WTC11 (cell line): ENCODE results near the gene ZNF532. TPM values are rescaled to one million over a fixed set of nuclear protein-coding genes. Genes with fewer than 3 reads are reported as not detected.

ENCODE experiments used
- ATAC-seq: fragments of 200-7000 bp; cut with Tn5 transposase; 2 replicates; pipeline ENCODE4 v1.10.0; 2021; ENCODE audit warnings: mild to moderate bottlenecking, moderate library complexity
- CTCF ChIA-PET: fragments of 300-600 bp; sonication (Branson Sonifier 250); formaldehyde crosslinking; loops from one replicate; lab custom pipeline; 2021; ENCODE audit warnings: antibody characterized with exemption; lab: Charles Lee
- POLR2A ChIA-PET: fragments of 350-600 bp; sonication (Branson Sonifier 250); formaldehyde crosslinking; loops from one replicate; lab custom pipeline; 2021; ENCODE audit warnings: antibody characterized with exemption; lab: Charles Lee
- DNase-seq: peaks from one replicate; pipeline ENCODE4 v3.0.0; 2021; ENCODE audit warnings: low spot score
- H3K27ac Mint-ChIP-seq: 2 replicates; pipeline ENCODE4 v1.8.0; 2021; ENCODE audit warnings: mixed read lengths
- H3K27me3 Mint-ChIP-seq: 2 replicates; pipeline ENCODE4 v1.8.0; 2021; ENCODE audit warnings: low read depth, mild to moderate bottlenecking, moderate library complexity, mixed read lengths
- H3K36me3 Mint-ChIP-seq: 2 replicates; pipeline ENCODE4 v1.8.0; 2021; ENCODE audit warnings: mixed read lengths
- H3K4me1 Mint-ChIP-seq: 2 replicates; pipeline ENCODE4 v1.8.0; 2022; ENCODE audit warnings: mixed read lengths
- H3K4me3 Mint-ChIP-seq: 2 replicates; pipeline ENCODE4 v1.8.0; 2021; ENCODE audit warnings: mild to moderate bottlenecking, moderate library complexity, mixed read lengths
- H3K9me3 Mint-ChIP-seq: 2 replicates; pipeline ENCODE4 v1.8.0; 2021; ENCODE audit warnings: mixed read lengths
- AFF4 ChIP-seq: sonication (generic); formaldehyde crosslinking; IDR thresholded peaks from 2 replicates; pipeline ENCODE4 v1.8.1; 2023; ENCODE audit warnings: mild to moderate bottlenecking, missing genetic modification reagents, borderline replicate concordance
- AR ChIP-seq: fragments of 250-450 bp; sonication (Bioruptor Pico); IDR thresholded peaks from 2 replicates; pipeline ENCODE4 v1.9.0; 2021; ENCODE audit warnings: mild to moderate bottlenecking
- CREB1 ChIP-seq: sonication (generic); formaldehyde crosslinking; IDR thresholded peaks from 2 replicates; pipeline ENCODE4 v1.8.0; 2023; ENCODE audit warnings: mild to moderate bottlenecking, missing genetic modification reagents
- CTCF ChIP-seq: fragments of 200-600 bp; IDR thresholded peaks from 2 replicates; pipeline ENCODE4 v1.8.0; 2022; ENCODE audit warnings: antibody characterized with exemption
- ETV6 ChIP-seq: sonication (generic); formaldehyde crosslinking; IDR thresholded peaks from 2 replicates; pipeline ENCODE4 v1.8.1; 2022; ENCODE audit warnings: mild to moderate bottlenecking, missing genetic modification reagents
- GRHL2 ChIP-seq: fragments of 250-450 bp; sonication (Bioruptor Pico); IDR thresholded peaks from 2 replicates; pipeline ENCODE4 v1.8.0; 2022; ENCODE audit warnings: mild to moderate bottlenecking, moderate library complexity; ENCODE audit not compliant: insufficient replicate concordance, severe bottlenecking
- GTF2I ChIP-seq: fragments of 250-450 bp; sonication (Bioruptor Pico); conservative IDR thresholded peaks from 2 replicates; pipeline ENCODE4 v1.4.0; 2021; ENCODE audit warnings: mild to moderate bottlenecking
- MAX ChIP-seq: sonication (generic); formaldehyde crosslinking; IDR thresholded peaks from 2 replicates; pipeline ENCODE4 v1.8.0; 2022; ENCODE audit warnings: mild to moderate bottlenecking, missing genetic modification reagents
- NFYB ChIP-seq: sonication (generic); formaldehyde crosslinking; conservative IDR thresholded peaks from 2 replicates; pipeline ENCODE4 v1.8.0; 2022; ENCODE audit warnings: low read depth, missing genetic modification reagents
- NR1H2 ChIP-seq: sonication (generic); formaldehyde crosslinking; IDR thresholded peaks from 2 replicates; pipeline ENCODE4 v1.9.0; 2021; ENCODE audit warnings: mild to moderate bottlenecking, moderate library complexity, missing genetic modification reagents
- OVOL2 ChIP-seq: fragments of 250-450 bp; sonication (Bioruptor Pico); IDR thresholded peaks from 2 replicates; pipeline ENCODE4 v1.9.0; 2021; ENCODE audit warnings: mild to moderate bottlenecking, borderline replicate concordance
- TEAD4 ChIP-seq: sonication (generic); formaldehyde crosslinking; IDR thresholded peaks from 2 replicates; pipeline ENCODE4 v1.8.0; 2022; ENCODE audit warnings: mild to moderate bottlenecking, missing genetic modification reagents
- USF2 ChIP-seq: sonication (generic); formaldehyde crosslinking; IDR thresholded peaks from 2 replicates; pipeline ENCODE4 v1.8.1; 2023; ENCODE audit warnings: mild to moderate bottlenecking, missing genetic modification reagents, moderate library complexity
- ZMAT4 ChIP-seq: fragments of 250-450 bp; sonication (Bioruptor Pico); IDR thresholded peaks from 2 replicates; pipeline ENCODE4 v1.9.0; 2021; ENCODE audit warnings: mild to moderate bottlenecking
- ZNF138 ChIP-seq: sonication (generic); formaldehyde crosslinking; conservative IDR thresholded peaks from 2 replicates; pipeline ENCODE4 v1.8.1; 2022; ENCODE audit warnings: mild to moderate bottlenecking, moderate library complexity, missing genetic modification reagents
- ZNF263 ChIP-seq: sonication (generic); formaldehyde crosslinking; IDR thresholded peaks from 2 replicates; pipeline ENCODE4 v1.8.1; 2022; ENCODE audit warnings: low read depth, mild to moderate bottlenecking, moderate library complexity, missing genetic modification reagents
- ZNF423 ChIP-seq: fragments of 250-450 bp; sonication (Bioruptor Pico); IDR thresholded peaks from 2 replicates; pipeline ENCODE4 v2.1.2; 2022; ENCODE audit warnings: mild to moderate bottlenecking, moderate library complexity
- ZSCAN18 ChIP-seq: fragments of 250-450 bp; sonication (Bioruptor Pico); IDR thresholded peaks from 2 replicates; pipeline ENCODE4 v2.1.2; 2022; ENCODE audit warnings: mild to moderate bottlenecking, moderate library complexity
- total RNA-seq: library from RNA; stranded (reverse); gene quantifications from 3 replicates; pipeline ENCODE4 v1.2.3, GENCODE V29; 2021
- TF ChIP-seq, protein P1 (sequence below): sonication (generic); formaldehyde crosslinking; conservative IDR thresholded peaks from 2 replicates; pipeline ENCODE4 v1.8.1; 2022; ENCODE audit warnings: mild to moderate bottlenecking, missing genetic modification reagents
- TF ChIP-seq, protein P2 (sequence below): sonication (generic); formaldehyde crosslinking; IDR thresholded peaks from 2 replicates; pipeline ENCODE4 v1.8.1; 2023; ENCODE audit warnings: mild to moderate bottlenecking, missing genetic modification reagents, moderate library complexity
- TF ChIP-seq, protein P3 (sequence below): sonication (generic); formaldehyde crosslinking; IDR thresholded peaks from 2 replicates; pipeline ENCODE4 v1.8.0; 2023; ENCODE audit warnings: missing genetic modification reagents

Gene ZNF532
- total RNA-seq, 1 experiment from 2014 or later, result 171 TPM

GRCh38 chr18:58894930-58895329, 30.3 kb downstream of the ZNF532 start (continued):
- TF ChIP-seq AFF4 (no peak), CREB1 (no peak)

DNA sequence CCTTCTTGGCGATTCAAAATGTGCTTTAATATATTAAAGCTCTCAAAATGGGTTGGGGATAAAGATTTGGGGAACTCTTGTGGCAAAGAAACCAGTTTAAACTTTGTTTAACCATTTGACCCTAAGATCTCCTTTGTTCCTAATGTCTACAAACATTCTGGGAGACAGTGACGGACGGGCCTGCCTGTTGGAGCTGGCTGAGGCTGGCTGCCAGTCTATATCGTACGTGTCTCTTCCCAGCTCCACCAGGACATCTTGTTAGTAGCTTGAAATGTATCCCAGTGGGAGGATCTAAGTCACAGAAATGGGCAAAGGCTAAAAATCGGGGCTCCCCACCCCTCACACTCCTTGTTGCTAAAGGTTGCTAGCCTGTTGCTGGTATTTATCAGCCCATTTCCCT, 30.7 kb downstream of the ZNF532 start:
- H3K36me3 Mint-ChIP-seq, result peaks cover 42% of the 10 kb centered on the region
- H3K4me1 Mint-ChIP-seq, result peaks cover 88% of the 10 kb centered on the region
- H3K27me3 Mint-ChIP-seq, result no peaks in the 10 kb centered on the region
- ChIA-PET POLR2A (no interaction called here), CTCF (interaction anchor here (1.4 kb wide), 1 partner anchor 16 kb away, joined by 5 read pairs; no protein-coding TSS in a partner anchor)
- peak overlapping the region; percentile 92 for H3K27ac Mint-ChIP-seq
- H3K4me3 Mint-ChIP-seq, result no peak overlapping the region
- no peak for ATAC-seq
- no peak for TF ChIP-seq GTF2I (CRISPR knock-in tag)
- TF ChIP-seq ZNF138, result no peak
- TF ChIP-seq OVOL2, result no peak
- TF ChIP-seq ZNF423 (CRISPR knock-in tag), result no peak
- TF ChIP-seq ZNF263 (CRISPR knock-in tag), result no peak
- no peak for TF ChIP-seq ETV6 (CRISPR knock-in tag)
- TF ChIP-seq USF2, result no peak
- TF ChIP-seq, protein P1, sequence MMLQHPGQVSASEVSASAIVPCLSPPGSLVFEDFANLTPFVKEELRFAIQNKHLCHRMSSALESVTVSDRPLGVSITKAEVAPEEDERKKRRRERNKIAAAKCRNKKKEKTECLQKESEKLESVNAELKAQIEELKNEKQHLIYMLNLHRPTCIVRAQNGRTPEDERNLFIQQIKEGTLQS, result no peak
- no peak for TF ChIP-seq CTCF
- no peak for TF ChIP-seq NR1H2 (CRISPR knock-in tag)
- TF ChIP-seq, protein P2, sequence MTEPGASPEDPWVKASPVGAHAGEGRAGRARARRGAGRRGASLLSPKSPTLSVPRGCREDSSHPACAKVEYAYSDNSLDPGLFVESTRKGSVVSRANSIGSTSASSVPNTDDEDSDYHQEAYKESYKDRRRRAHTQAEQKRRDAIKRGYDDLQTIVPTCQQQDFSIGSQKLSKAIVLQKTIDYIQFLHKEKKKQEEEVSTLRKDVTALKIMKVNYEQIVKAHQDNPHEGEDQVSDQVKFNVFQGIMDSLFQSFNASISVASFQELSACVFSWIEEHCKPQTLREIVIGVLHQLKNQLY (CRISPR knock-in tag), result no peak
- no peak for TF ChIP-seq GRHL2 (CRISPR knock-in tag)
- TF ChIP-seq NFYB, result no peak
- no peak for TF ChIP-seq ZMAT4 (CRISPR knock-in tag)
- TF ChIP-seq AR (CRISPR knock-in tag), result no peak
- TF ChIP-seq MAX (CRISPR knock-in tag), result no peak
- no peak for TF ChIP-seq ZSCAN18 (CRISPR knock-in tag)
- TF ChIP-seq, protein P3, sequence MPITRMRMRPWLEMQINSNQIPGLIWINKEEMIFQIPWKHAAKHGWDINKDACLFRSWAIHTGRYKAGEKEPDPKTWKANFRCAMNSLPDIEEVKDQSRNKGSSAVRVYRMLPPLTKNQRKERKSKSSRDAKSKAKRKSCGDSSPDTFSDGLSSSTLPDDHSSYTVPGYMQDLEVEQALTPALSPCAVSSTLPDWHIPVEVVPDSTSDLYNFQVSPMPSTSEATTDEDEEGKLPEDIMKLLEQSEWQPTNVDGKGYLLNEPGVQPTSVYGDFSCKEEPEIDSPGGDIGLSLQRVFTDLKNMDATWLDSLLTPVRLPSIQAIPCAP (CRISPR knock-in tag), result no peak
- no peak for TF ChIP-seq TEAD4 (CRISPR knock-in tag)
- TF ChIP-seq, all 79 proteins: peak for 0
- H3K9me3 Mint-ChIP-seq, result no peaks in the 10 kb centered on the region
- DNase-seq, result no peak
